Fibroblast of villous mesenchyme (primary cell): ENCODE results near the gene GULP1. TPM values are rescaled to one million over a fixed set of nuclear protein-coding genes. Genes with fewer than 3 reads are reported as not detected.

Experiments
- DNase-seq: peaks from one replicate; pipeline ENCODE4 v3.0.0-alpha.2; 2010; ENCODE audit warnings: low read depth
- H3K4me3 ChIP-seq: 2 replicates; pipeline ENCODE4 v1.5.1; 2011; ENCODE audit warnings: low read depth, mild to moderate bottlenecking, low read length
- small RNA-seq: library from RNA; depleted of rRNA; stranded (forward); fragments of <200 nt; gene quantifications from one replicate; pipeline ENCODE3, GENCODE V24; 2012
- total RNA-seq: library from RNA; depleted of rRNA; stranded (reverse); fragments of >200 nt; gene quantifications from 2 replicates; pipeline ENCODE4 v1.2.3, GENCODE V29; 2012
- TF ChIP-seq, protein P1 (sequence below): IDR thresholded peaks from 2 replicates; pipeline ENCODE4 v1.5.1; 2012; ENCODE audit warnings: low read depth, mild to moderate bottlenecking, low read length; ENCODE audit not compliant: insufficient read depth

The GULP1 gene
- total RNA-seq, 1 donor = 53.1 TPM

DNA sequence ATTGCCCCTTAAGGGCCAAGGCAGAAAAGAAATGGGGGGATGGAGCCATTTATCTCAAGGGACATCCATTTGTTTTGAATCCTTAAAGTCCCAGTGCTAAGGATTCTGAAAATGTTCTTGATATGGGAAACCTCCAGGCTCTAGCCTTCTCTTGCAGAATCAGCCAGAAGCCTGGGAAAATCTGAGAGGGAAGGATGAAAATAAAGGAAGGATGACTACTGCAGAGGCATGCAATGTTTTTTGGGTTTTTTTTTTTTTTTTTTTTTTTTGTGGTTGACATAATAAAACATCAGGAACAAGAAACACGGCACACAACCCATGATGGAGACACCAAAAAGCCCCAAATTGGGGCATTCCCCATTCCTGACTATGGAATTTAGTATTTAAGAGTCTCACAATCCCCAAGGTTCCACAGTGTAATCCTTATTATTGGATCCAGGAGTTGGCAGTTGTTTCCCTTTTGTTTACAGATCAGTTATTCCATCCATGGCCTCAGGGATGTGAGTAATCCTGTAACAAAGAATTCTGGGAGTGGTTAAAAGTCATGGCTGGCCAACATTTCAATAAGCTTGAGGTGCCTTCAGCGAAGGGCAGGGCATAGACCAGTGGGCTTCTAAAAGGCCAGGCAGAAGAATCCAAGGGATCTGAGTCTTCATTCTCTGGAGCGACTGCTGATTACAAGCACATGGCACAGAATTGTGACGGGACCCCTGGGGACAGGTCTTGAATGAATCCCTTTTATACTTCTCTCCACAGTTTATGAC is 337.5 kb downstream of the GULP1 start:
- no peak overlapping the region for H3K4me3 ChIP-seq
- TF ChIP-seq, protein P1, sequence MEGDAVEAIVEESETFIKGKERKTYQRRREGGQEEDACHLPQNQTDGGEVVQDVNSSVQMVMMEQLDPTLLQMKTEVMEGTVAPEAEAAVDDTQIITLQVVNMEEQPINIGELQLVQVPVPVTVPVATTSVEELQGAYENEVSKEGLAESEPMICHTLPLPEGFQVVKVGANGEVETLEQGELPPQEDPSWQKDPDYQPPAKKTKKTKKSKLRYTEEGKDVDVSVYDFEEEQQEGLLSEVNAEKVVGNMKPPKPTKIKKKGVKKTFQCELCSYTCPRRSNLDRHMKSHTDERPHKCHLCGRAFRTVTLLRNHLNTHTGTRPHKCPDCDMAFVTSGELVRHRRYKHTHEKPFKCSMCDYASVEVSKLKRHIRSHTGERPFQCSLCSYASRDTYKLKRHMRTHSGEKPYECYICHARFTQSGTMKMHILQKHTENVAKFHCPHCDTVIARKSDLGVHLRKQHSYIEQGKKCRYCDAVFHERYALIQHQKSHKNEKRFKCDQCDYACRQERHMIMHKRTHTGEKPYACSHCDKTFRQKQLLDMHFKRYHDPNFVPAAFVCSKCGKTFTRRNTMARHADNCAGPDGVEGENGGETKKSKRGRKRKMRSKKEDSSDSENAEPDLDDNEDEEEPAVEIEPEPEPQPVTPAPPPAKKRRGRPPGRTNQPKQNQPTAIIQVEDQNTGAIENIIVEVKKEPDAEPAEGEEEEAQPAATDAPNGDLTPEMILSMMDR = no peak
- DNase-seq = peak; percentile 52

DNA sequence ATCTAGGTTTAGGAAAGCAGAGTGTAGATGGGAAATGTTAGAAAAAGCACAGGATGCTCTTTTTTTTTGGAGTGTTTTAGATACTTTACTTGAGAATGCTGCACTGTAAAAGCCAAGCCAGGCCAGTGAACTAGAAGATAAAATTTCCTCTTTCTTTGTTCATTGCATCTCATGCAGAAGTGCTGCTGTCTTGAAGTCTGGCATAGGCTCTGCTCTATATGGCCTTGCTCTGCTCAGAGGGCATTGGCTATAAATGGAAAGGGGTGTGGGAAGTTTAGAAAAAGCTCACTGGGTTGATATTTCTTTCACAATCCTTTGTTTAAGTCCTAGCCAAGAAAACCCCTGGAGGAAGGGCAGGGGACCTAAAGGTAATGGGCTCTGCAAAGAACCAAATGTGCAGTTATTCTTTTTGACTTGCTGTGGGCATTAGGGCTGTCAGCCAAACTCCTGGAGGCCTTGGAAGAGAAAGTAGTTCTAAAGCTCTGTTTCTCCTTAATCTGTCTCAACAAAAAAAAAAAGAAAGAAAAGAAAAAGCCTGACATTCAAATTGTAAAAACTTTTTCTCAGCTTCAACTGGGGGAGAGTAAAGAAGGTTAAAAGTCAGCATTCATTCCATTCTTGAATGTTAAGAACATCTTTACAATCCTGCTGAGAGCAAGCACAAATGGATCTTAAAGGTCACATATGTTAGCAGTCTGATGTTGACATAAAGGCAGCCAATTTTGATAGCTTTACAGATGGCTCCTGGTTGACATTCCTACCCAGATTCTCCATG is 338.3 kb downstream of the GULP1 start:
- H3K4me3 ChIP-seq = no peak overlapping the region
- DNase-seq = peak; percentile 72
- TF ChIP-seq, protein P1 = no peak

DNA sequence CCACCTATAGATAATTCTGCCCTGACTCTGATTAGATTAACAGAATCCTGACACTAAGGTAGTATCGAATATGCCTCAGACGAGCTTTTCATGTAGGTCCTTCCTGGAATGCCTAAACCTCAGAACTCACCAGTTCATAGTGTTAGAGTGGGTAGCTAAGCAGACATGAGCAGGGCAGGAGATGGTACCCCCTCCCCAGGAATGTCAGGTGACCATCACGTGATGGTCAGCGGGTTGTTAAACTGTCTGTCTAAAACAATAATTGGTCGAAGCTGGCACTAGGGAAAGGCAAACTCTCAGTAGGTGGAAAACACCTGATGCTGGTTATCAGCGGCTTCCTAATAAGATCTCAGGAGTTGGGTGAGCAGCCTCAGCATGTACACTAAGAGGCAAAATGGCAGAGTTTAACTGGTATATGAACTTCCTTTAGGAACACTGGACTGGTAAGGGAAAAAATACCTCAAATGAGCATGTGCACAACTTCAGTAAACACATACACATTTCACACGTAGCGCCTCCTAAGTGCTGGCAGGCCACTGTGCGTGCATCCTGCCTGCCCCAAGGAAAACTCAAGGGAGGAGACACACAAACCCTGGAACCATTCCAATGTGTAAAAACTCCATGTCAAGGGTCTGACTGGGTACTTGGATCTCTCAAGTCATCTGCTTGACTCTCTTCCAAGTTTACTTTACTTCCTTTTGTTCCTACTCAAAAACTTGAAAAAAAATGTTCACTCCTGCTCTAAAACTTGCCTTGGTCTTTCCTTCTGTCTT is 339.5 kb downstream of the GULP1 start:
- DNase-seq = no peak
- TF ChIP-seq, protein P1 = no peak
- no peak overlapping the region for H3K4me3 ChIP-seq

- no peak for DNase-seq
- TF ChIP-seq, protein P1 = no peak
- no peak overlapping the region for H3K4me3 ChIP-seq
These were observed 343.0 kb downstream of the GULP1 start for GRCh38 chr2:188634656-188635055.

Small RNA genes within 50 kb of the gene (small RNA-seq; reads per million reads assigned to genes)
- gene MIR561 (14.3 reads per million, percentile 92 among the genes with 10 or more reads in this experiment), gene RNA5SP114 (not detected)
